ENCODE data around the gene CCDC68. TPM values are rescaled to one million over a fixed set of nuclear protein-coding genes. Genes with fewer than 3 reads are reported as not detected.

CCDC68 gene
- total and polyA plus RNA-seq, 12 donors: 1.8 to 12.7 (median 3.4) TPM

- Histone ChIP-seq H3K4me3 (no peak overlapping the region), H3K27me3 (no peaks in the 10 kb centered on the region), H3K4me1 (peaks cover 0 to 6% (median 0%) of the 10 kb centered on the region in 9 donors), H3K36me3 (peaks cover 0 to 34% (median 0%) of the 10 kb centered on the region in 9 donors), H3K9me3 (peaks cover 0 to 4% (median 0%) of the 10 kb centered on the region in 11 donors), H3K27ac (no peak overlapping the region)
- TF ChIP-seq CTCF (IDR thresholded peaks at IDR 0.05): no peak
- intact Hi-C loops (cut with DNase I): no loop called here
- WGBS, 2 donors: 90 to 95% methylated on average over 1 of the region's 1 CpG
- ATAC-seq: no peak
- DNase-seq: no peak
Measured at GRCh38 chr18:54924948-54925347, 34.3 kb downstream of the CCDC68 start.

GRCh38 chr18:54923339-54923956 is 35.8 kb downstream of the CCDC68 start:
- Histone ChIP-seq H3K4me3 (no peak overlapping the region), H3K27ac (no peak overlapping the region), H3K4me1 (peaks cover 0 to 6% (median 0%) of the 10 kb centered on the region in 9 donors), H3K36me3 (peaks cover 0 to 36% (median 0%) of the 10 kb centered on the region in 9 donors), H3K9me3 (peaks cover 0 to 4% (median 0%) of the 10 kb centered on the region in 11 donors), H3K27me3 (no peaks in the 10 kb centered on the region)
- 72 to 79% methylated on average over 4 of the region's 4 CpGs for WGBS, 2 donors
- intact Hi-C loops (cut with DNase I): no loop called here
- ATAC-seq: no peak
- TF ChIP-seq CTCF (IDR thresholded peaks at IDR 0.05): no peak
- no peak for DNase-seq

GRCh38 chr18:54919412-54919811 is 39.8 kb downstream of the CCDC68 start:
- peaks cover 0 to 4% (median 0%) of the 10 kb centered on the region in 11 donors for H3K9me3 ChIP-seq
- ATAC-seq (no peak), DNase-seq (no peak)
- no peaks in the 10 kb centered on the region for H3K27me3 ChIP-seq
- 92% methylated on average over 6 of the region's 6 CpGs for WGBS, 2 donors
- intact Hi-C loops (cut with DNase I): no loop called here
- no peak overlapping the region for H3K27ac ChIP-seq
- peaks cover 0 to 47% (median 0%) of the 10 kb centered on the region in 9 donors for H3K36me3 ChIP-seq
- no peak overlapping the region for H3K4me3 ChIP-seq
- peaks cover 0 to 3% (median 0%) of the 10 kb centered on the region in 9 donors for H3K4me1 ChIP-seq
- no peak for TF ChIP-seq CTCF (IDR thresholded peaks at IDR 0.05)

GRCh38 chr18:54918060-54918459 is 41.2 kb downstream of the CCDC68 start:
- intact Hi-C loops (cut with DNase I): no loop called here
- Histone ChIP-seq H3K36me3 (peaks cover 0 to 47% (median 0%) of the 10 kb centered on the region in 9 donors), H3K27me3 (no peaks in the 10 kb centered on the region), H3K4me3 (no peak overlapping the region), H3K27ac (no peak overlapping the region), H3K9me3 (peaks cover 0 to 4% (median 0%) of the 10 kb centered on the region in 11 donors), H3K4me1 (no peaks in the 10 kb centered on the region)
- no peak for DNase-seq
- 88 to 94% methylated on average over 4 of the region's 4 CpGs for WGBS, 2 donors
- ATAC-seq: no peak
- no peak for TF ChIP-seq CTCF (IDR thresholded peaks at IDR 0.05)
